IMR-90 (cell line): ENCODE results near the gene DOK1. TPM values are rescaled to one million over a fixed set of nuclear protein-coding genes. Genes with fewer than 3 reads are reported as not detected.

ENCODE experiments used
- ATAC-seq: fragments of 200-7000 bp; cut with Tn5 transposase; 2 replicates; pipeline ENCODE4 v1.9.1; 2020; ENCODE audit warnings: low read depth, mild to moderate bottlenecking, moderate library complexity
- BruUV-seq: library from RNA; stranded (reverse); fragments of 400-500 nt; replicated peaks from 2 replicates; lab custom pipeline; 2021; lab: Mats Ljungman, UMichigan
- CTCF ChIA-PET: fragments of 300-600 bp; formaldehyde crosslinking; extraction: SDS; loops from one replicate; lab custom pipeline; 2021; ENCODE audit warnings: antibody characterized with exemption; lab: Yijun Ruan, JAX
- POLR2A ChIA-PET: fragments of 300-600 bp; sonication (Branson Sonifier 250); formaldehyde crosslinking; loops from one replicate; lab custom pipeline; 2022; ENCODE audit warnings: antibody characterized with exemption; ENCODE audit not compliant: unreplicated experiment; lab: Charles Lee
- DNase-seq: peaks from one replicate; pipeline ENCODE4 v3.0.0; 2013
- H2AFZ ChIP-seq: replicated peaks from 2 replicates; pipeline ENCODE3; 2013; ENCODE audit warnings: low read length, mild to moderate bottlenecking; ENCODE audit not compliant: poor library complexity
- H2AK5ac ChIP-seq: 2 replicates; pipeline ENCODE4 v1.6.1; 2013; ENCODE audit warnings: low read depth, low read length, inconsistent platforms
- H2AK9ac ChIP-seq: replicated peaks from 2 replicates; pipeline ENCODE3; 2013; ENCODE audit warnings: mild to moderate bottlenecking, low read depth, low read length, moderate library complexity; ENCODE audit not compliant: poor library complexity
- H2BK120ac ChIP-seq: 2 replicates; pipeline ENCODE4 v1.6.1; 2013; ENCODE audit warnings: low read depth, low read length, inconsistent platforms
- H2BK15ac ChIP-seq: 3 replicates; pipeline ENCODE4 v1.6.1; 2013; ENCODE audit warnings: low read depth, low read length, inconsistent platforms
- H2BK20ac ChIP-seq: 2 replicates; pipeline ENCODE4 v1.6.1; 2013; ENCODE audit warnings: low read depth, mild to moderate bottlenecking, inconsistent platforms, low read length, moderate library complexity
- H2BK5ac ChIP-seq: 2 replicates; pipeline ENCODE4 v1.6.1; 2013; ENCODE audit warnings: mild to moderate bottlenecking, low read depth, low read length, inconsistent platforms; ENCODE audit not compliant: poor library complexity, severe bottlenecking
- H3K14ac ChIP-seq: replicated peaks from 2 replicates; pipeline ENCODE4 v1.6.1; 2013; ENCODE audit warnings: low read depth, low read length, inconsistent platforms
- H3K18ac ChIP-seq: 2 replicates; pipeline ENCODE4 v1.6.1; 2013; ENCODE audit warnings: low read depth, low read length, control low read depth
- H3K23ac ChIP-seq: 2 replicates; pipeline ENCODE4 v1.6.1; 2013; ENCODE audit warnings: low read depth, low read length, inconsistent platforms
- H3K27ac ChIP-seq: 2 replicates; pipeline ENCODE4 v1.5.1; 2013; ENCODE audit warnings: mild to moderate bottlenecking, control low read depth, low read length; ENCODE audit not compliant: insufficient read depth
- H3K27me3 ChIP-seq: 2 replicates; pipeline ENCODE4 v1.6.1; 2013; ENCODE audit warnings: low read length; ENCODE audit not compliant: control insufficient read depth, insufficient read depth
- H3K36me3 ChIP-seq: 2 replicates; pipeline ENCODE4 v1.6.1; 2013; ENCODE audit warnings: low read length, mixed read lengths; ENCODE audit not compliant: control insufficient read depth, insufficient read depth
- H3K4ac ChIP-seq: 2 replicates; pipeline ENCODE4 v1.6.1; 2013; ENCODE audit warnings: low read depth, low read length, inconsistent platforms
- H3K4me1 ChIP-seq: 2 replicates; pipeline ENCODE4 v1.6.1; 2013; ENCODE audit warnings: low read length, mixed read lengths; ENCODE audit not compliant: control insufficient read depth, insufficient read depth
- H3K4me2 ChIP-seq: 2 replicates; pipeline ENCODE4 v1.6.1; 2013; ENCODE audit warnings: low read depth, mild to moderate bottlenecking, control low read depth, low read length, moderate library complexity
- H3K4me3 ChIP-seq: 2 replicates; pipeline ENCODE4 v1.5.1; 2013; ENCODE audit warnings: low read depth, mild to moderate bottlenecking, control low read depth, low read length, moderate library complexity; ENCODE audit not compliant: insufficient read depth
- H3K56ac ChIP-seq: 2 replicates; pipeline ENCODE4 v1.6.1; 2013; ENCODE audit warnings: low read length, inconsistent platforms; ENCODE audit not compliant: insufficient read depth; ENCODE audit errors: extremely low read depth
- H3K79me1 ChIP-seq, 2 experiments: 2 replicates each; pipeline ENCODE4 v1.6.1; 2013; ENCODE audit warnings: low read length in 2 of 2, inconsistent platforms in 1 of 2, low read depth in 1 of 2
- H3K9ac ChIP-seq: 2 replicates; pipeline ENCODE4 v1.6.1; 2013; ENCODE audit warnings: low read depth, low read length, control low read depth
- H3K9me1 ChIP-seq: 2 replicates; pipeline ENCODE4 v1.6.1; 2013; ENCODE audit warnings: low read length, inconsistent platforms; ENCODE audit not compliant: insufficient read depth
- H3K9me3 ChIP-seq: 2 replicates; pipeline ENCODE4 v1.6.1; 2013; ENCODE audit warnings: low read length; ENCODE audit not compliant: control insufficient read depth, insufficient read depth
- H4K20me1 ChIP-seq: 2 replicates; pipeline ENCODE4 v1.6.1; 2013; ENCODE audit warnings: low read length, inconsistent platforms; ENCODE audit not compliant: insufficient read depth
- H4K5ac ChIP-seq: 2 replicates; pipeline ENCODE4 v1.6.1; 2013; ENCODE audit warnings: mild to moderate bottlenecking, low read depth, low read length, control low read depth
- H4K8ac ChIP-seq, 2 experiments: 2 replicates each; pipeline ENCODE4 v1.6.1; 2013; ENCODE audit warnings: low read depth in 2 of 2, low read length in 2 of 2, control low read depth in 1 of 2, inconsistent platforms in 1 of 2
- H4K91ac ChIP-seq: 2 replicates; pipeline ENCODE4 v1.6.1; 2013; ENCODE audit warnings: low read depth, low read length, inconsistent platforms; ENCODE audit not compliant: insufficient read depth
- BHLHE40 ChIP-seq: fragments of 150-350 bp; IDR thresholded peaks from 2 replicates; pipeline ENCODE4 v1.6.1; 2016; ENCODE audit warnings: mild to moderate bottlenecking, low read depth, low read length
- CEBPB ChIP-seq: IDR thresholded peaks from 2 replicates; pipeline ENCODE4 v1.6.1; 2012; ENCODE audit warnings: low read depth, low read length, improper control_type of control experiment
- CHD1 ChIP-seq: IDR thresholded peaks from 2 replicates; pipeline ENCODE4 v1.6.1; 2012; ENCODE audit warnings: low read depth, low read length, improper control_type of control experiment
- MAFK ChIP-seq: IDR thresholded peaks from 2 replicates; pipeline ENCODE4 v1.6.1; 2012; ENCODE audit warnings: low read depth, low read length, improper control_type of control experiment
- MAZ ChIP-seq: IDR thresholded peaks from 2 replicates; pipeline ENCODE4 v1.6.1; 2012; ENCODE audit warnings: low read depth, mild to moderate bottlenecking, low read length, improper control_type of control experiment, moderate library complexity, borderline replicate concordance
- MXI1 ChIP-seq: IDR thresholded peaks from 2 replicates; pipeline ENCODE4 v1.6.1; 2012; ENCODE audit warnings: low read depth, mild to moderate bottlenecking, low read length, moderate library complexity, borderline replicate concordance
- RAD21 ChIP-seq: IDR thresholded peaks from 2 replicates; pipeline ENCODE4 v1.6.1; 2012; ENCODE audit warnings: low read length, improper control_type of control experiment
- RFX5 ChIP-seq: IDR thresholded peaks from 2 replicates; pipeline ENCODE4 v1.8.0; 2012; ENCODE audit warnings: low read depth, mild to moderate bottlenecking, low read length, moderate library complexity
- USF2 ChIP-seq: fragments of 150-350 bp; IDR thresholded peaks from 2 replicates; pipeline ENCODE4 v1.6.1; 2017; ENCODE audit warnings: mild to moderate bottlenecking, antibody characterized with exemption, low read length, low read depth
- WGBS, 2 experiments: methylation state at CpG; one replicate each; pipeline versions ENCODE4 v1.1.5 to v1.1.7; 2013; ENCODE audit warnings: missing lambda C conversion rate in 2 of 2; ENCODE audit not compliant: insufficient read length in 1 of 2; ENCODE audit errors: extremely low coverage in 2 of 2; 5-methylcytosine and 5-hydroxymethylcytosine counted together
- dilution Hi-C: fragments of 300-500 bp; cut with HindIII; formaldehyde crosslinking; loops from one replicate; pipeline ENCODE4 v1.14.3; 2018; ENCODE audit warnings: low sequenced_read_pairs; ENCODE audit not compliant: unreplicated experiment
- in situ Hi-C: fragments of 300-500 bp; cut with MboI; formaldehyde crosslinking; loops from 3 replicates; pipeline ENCODE4 v1.14.3; 2019; ENCODE audit warnings: low sequenced_read_pairs, inconsistent platforms, mixed read lengths
- intact Hi-C: fragments of 100-400 bp; cut with micrococcal nuclease; formaldehyde crosslinking; loops from 2 replicates; pipeline ENCODE4 v1.10.0; 2022
- polyA plus RNA-seq, 3 experiments: library from polyadenylated mRNA; depleted of rRNA; stranded (reverse); fragments of >200 nt; gene quantifications; 2 replicates each; pipeline ENCODE4 v1.2.3, GENCODE V29; 2012; ENCODE audit warnings: low replicate concordance in 1 of 3
- total RNA-seq: library from RNA; depleted of rRNA; stranded (reverse); fragments of >200 nt; gene quantifications from 2 replicates; pipeline ENCODE4 v1.2.3, GENCODE V29; 2012

The DOK1 gene
- total and polyA plus RNA-seq, 2 of the 4 experiments (the other 2 are of a cell fraction): 15.4 to 17.6 TPM

GRCh38 chr2:74548285-74548899 is 6.1 kb upstream of the DOK1 start:
- peak overlapping the region; percentile 53 to 54; a peak in 2 of 4 replicates for H4K8ac ChIP-seq
- no peak overlapping the region for H2BK20ac ChIP-seq
- peak overlapping the region; percentile 36; the same call in 1 of the 2 replicates for H4K5ac ChIP-seq
- H3K4ac ChIP-seq: peak overlapping the region; percentile 34
- no peak for ATAC-seq
- H3K4me2 ChIP-seq: peak overlapping the region; percentile 78
- DNase-seq: no peak
- no peak overlapping the region for H2BK120ac ChIP-seq
- ChIA-PET CTCF (interaction anchor here (1.5 kb wide), 1 partner anchor 65 kb away, joined by 3 read pairs; the partner anchor contains the start of genes CCDC142 and TTC31), POLR2A (no interaction called here)
- H3K18ac ChIP-seq: peak overlapping the region; percentile 17; the same call in 1 of the 2 replicates
- no peak overlapping the region for H2AK9ac ChIP-seq
- 0 out of 2 replicates have a peak overlapping the region, but pooled peaks have one; percentile 24 for H3K14ac ChIP-seq
- dilution Hi-C loops: no loop called here
- peaks cover 20% of the 10 kb centered on the region for H3K4me1 ChIP-seq
- H4K20me1 ChIP-seq: no peaks in the 10 kb centered on the region; the same call in 1 of the 2 replicates
- H3K9me1 ChIP-seq: peaks cover 13% of the 10 kb centered on the region; the same call in 1 of the 2 replicates
- H3K27me3 ChIP-seq: no peaks in the 10 kb centered on the region
- H3K9ac ChIP-seq: peak overlapping the region; percentile 44; the same call in 1 of the 2 replicates
- H3K56ac ChIP-seq: no peak overlapping the region
- WGBS, 2 experiments: 42% methylated on average over 3 of the region's 26 CpGs; no CpG with 5 or more reads in 1 of the 2 experiments
- H2AFZ ChIP-seq: peak overlapping the region; percentile 94
- no peak overlapping the region for H2BK15ac ChIP-seq
- peak overlapping the region; percentile 48; the same call in 1 of the 2 replicates for H3K23ac ChIP-seq
- TF ChIP-seq RAD21 (no peak), RFX5 (no peak), MAZ (no peak), BHLHE40 (no peak), MXI1 (no peak), CEBPB (no peak), USF2 (no peak), MAFK (no peak), CHD1 (no peak)
- BruUV-seq: no TSS peak
- peak overlapping the region; percentile 37; the same call in 1 of the 2 replicates for H4K91ac ChIP-seq
- H2BK5ac ChIP-seq: no peak overlapping the region
- intact Hi-C loops: no loop called here
- H3K36me3 ChIP-seq: peaks cover 13% of the 10 kb centered on the region
- H3K27ac ChIP-seq: peak overlapping the region; percentile 9; the same call in 1 of the 2 replicates
- no peaks in the 10 kb centered on the region for H3K9me3 ChIP-seq
- H3K79me1 ChIP-seq: peaks cover 14 to 44% of the 10 kb centered on the region in 2 experiments
- H3K4me3 ChIP-seq: peak overlapping the region; percentile 52
- peak overlapping the region; percentile 7; the same call in 1 of the 2 replicates for H2AK5ac ChIP-seq
- in situ Hi-C loops: no loop called here
